ENCODE measurements around the gene MRPL16.
"Not testable (repeated sequence)": the region's sequence is repeated elsewhere in the genome, so short reads cannot be mapped to it uniquely, and the experiment has no call there.

The MRPL16 gene

GRCh38 chr11:59829358-59829757 lies 18.8 kb upstream of the MRPL16 start:
- TF ChIP-seq, protein P1, sequence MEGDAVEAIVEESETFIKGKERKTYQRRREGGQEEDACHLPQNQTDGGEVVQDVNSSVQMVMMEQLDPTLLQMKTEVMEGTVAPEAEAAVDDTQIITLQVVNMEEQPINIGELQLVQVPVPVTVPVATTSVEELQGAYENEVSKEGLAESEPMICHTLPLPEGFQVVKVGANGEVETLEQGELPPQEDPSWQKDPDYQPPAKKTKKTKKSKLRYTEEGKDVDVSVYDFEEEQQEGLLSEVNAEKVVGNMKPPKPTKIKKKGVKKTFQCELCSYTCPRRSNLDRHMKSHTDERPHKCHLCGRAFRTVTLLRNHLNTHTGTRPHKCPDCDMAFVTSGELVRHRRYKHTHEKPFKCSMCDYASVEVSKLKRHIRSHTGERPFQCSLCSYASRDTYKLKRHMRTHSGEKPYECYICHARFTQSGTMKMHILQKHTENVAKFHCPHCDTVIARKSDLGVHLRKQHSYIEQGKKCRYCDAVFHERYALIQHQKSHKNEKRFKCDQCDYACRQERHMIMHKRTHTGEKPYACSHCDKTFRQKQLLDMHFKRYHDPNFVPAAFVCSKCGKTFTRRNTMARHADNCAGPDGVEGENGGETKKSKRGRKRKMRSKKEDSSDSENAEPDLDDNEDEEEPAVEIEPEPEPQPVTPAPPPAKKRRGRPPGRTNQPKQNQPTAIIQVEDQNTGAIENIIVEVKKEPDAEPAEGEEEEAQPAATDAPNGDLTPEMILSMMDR (IDR thresholded peaks at IDR 0.05; ENCODE audit: low read depth, low read length) = no peak
- DNase-seq (ENCODE audit: low read depth, low spot score) = no peak
- H3K4me3 ChIP-seq (ENCODE audit: low read depth, low read length) = no peak overlapping the region
- in situ Hi-C loops (cut with HindIII; ENCODE audit: low sequenced_read_pairs) = no loop called here

DNA sequence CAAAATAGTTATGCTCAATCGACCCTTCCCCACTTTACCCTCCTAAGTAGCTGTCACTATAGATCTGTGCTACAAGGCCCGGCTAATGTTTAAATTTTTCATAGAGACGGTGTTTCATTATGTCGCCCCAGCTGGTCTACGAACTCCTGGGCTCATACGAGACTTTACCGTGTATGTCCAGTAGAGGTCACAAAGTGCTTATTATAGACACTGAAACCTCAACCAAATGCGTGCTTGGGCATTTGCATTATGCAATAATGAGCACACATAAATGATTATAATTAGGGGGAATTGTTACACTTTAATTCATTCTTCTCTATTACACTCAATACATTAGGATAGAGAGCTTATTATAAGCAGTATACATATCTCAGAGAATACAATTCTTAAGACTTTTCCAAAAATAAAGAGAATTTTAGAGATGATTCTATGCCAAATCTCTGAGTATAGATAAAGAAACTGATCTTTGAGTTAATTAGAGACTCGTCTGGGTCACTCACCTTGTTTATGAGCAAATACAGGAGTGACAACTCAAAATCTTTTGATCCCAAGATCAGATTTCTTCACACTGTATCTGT lies 12.5 kb upstream of the MRPL16 start:
- TF ChIP-seq, protein P1 (IDR thresholded peaks at IDR 0.05; ENCODE audit: low read depth, low read length) = peak; percentile 51
- peak; percentile 34 for DNase-seq (ENCODE audit: low read depth, low spot score)
- no peak overlapping the region for H3K4me3 ChIP-seq (ENCODE audit: low read depth, low read length)
- in situ Hi-C loops (cut with HindIII; ENCODE audit: low sequenced_read_pairs) = no loop called here

- TF ChIP-seq, protein P1 (IDR thresholded peaks at IDR 0.05; ENCODE audit: low read depth, low read length) = no peak
- in situ Hi-C loops (cut with HindIII; ENCODE audit: low sequenced_read_pairs) = no loop called here
- no peak for DNase-seq (ENCODE audit: low read depth, low spot score)
- H3K4me3 ChIP-seq (ENCODE audit: low read depth, low read length) = no peak overlapping the region
Observed at GRCh38 chr11:59818572-59818971, 8.0 kb upstream of the MRPL16 start.

DNA sequence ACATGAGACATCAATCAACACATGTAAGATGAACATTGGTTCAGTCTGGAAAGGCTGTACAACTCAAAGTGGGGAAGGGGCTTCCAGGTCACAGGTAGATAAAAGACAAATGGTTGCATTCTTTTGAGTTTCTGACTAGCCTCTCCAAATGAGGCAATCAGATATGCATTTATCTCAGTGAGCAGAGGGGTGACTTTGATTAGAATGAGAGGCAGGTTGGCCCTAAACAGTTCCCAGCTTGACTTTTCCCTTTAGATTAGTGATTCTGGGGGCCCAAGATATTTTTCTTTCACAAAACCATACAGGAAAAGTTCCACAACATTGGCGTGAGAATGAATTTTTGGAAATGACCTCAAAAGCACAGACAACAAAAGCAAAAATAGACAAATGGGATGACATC lies 5.9 kb upstream of the MRPL16 start:
- in situ Hi-C loops (cut with HindIII; ENCODE audit: low sequenced_read_pairs); H3K4me3 ChIP-seq (ENCODE audit: low read depth, low read length); DNase-seq (ENCODE audit: low read depth, low spot score): not testable (repeated sequence)

GRCh38 chr11:59815754-59816153 lies 5.2 kb upstream of the MRPL16 start:
- no peak for DNase-seq (ENCODE audit: low read depth, low spot score)
- TF ChIP-seq, protein P1 (IDR thresholded peaks at IDR 0.05; ENCODE audit: low read depth, low read length) = no peak
- in situ Hi-C loops (cut with HindIII; ENCODE audit: low sequenced_read_pairs) = no loop called here
- H3K4me3 ChIP-seq (ENCODE audit: low read depth, low read length) = no peak overlapping the region

- no peak overlapping the region for H3K4me3 ChIP-seq (ENCODE audit: low read depth, low read length)
- no peak for DNase-seq (ENCODE audit: low read depth, low spot score)
- in situ Hi-C loops (cut with HindIII; ENCODE audit: low sequenced_read_pairs) = no loop called here
- TF ChIP-seq, protein P1 (IDR thresholded peaks at IDR 0.05; ENCODE audit: low read depth, low read length) = no peak
Observed at GRCh38 chr11:59814021-59814420, 3.4 kb upstream of the MRPL16 start.

DNA sequence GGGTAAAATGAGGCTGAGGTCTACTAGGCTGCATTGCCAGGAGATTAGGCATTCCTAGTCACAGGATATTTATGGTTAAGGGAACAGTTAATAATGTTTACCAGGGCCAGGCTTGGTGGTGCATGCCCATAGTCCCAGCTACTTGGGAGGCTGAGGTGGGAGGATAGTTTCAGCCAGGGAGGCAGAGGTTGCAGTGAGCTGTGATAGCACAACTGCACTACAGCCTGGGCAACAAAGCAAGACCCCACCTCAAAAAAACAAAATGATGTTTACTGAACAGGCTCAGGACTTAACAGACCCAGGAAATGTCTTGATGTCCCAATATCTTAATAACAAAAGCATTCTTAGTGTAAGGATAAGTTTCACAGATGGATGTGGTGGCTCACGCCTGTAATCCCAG lies 2.8 kb upstream of the MRPL16 start:
- no peak for DNase-seq (ENCODE audit: low read depth, low spot score)
- H3K4me3 ChIP-seq (ENCODE audit: low read depth, low read length) = no peak overlapping the region
- TF ChIP-seq, protein P1 (IDR thresholded peaks at IDR 0.05; ENCODE audit: low read depth, low read length) = no peak
- in situ Hi-C loops (cut with HindIII; ENCODE audit: low sequenced_read_pairs) = no loop called here
